ENCODE results near the gene NDUFS5.

NDUFS5 gene

DNA sequence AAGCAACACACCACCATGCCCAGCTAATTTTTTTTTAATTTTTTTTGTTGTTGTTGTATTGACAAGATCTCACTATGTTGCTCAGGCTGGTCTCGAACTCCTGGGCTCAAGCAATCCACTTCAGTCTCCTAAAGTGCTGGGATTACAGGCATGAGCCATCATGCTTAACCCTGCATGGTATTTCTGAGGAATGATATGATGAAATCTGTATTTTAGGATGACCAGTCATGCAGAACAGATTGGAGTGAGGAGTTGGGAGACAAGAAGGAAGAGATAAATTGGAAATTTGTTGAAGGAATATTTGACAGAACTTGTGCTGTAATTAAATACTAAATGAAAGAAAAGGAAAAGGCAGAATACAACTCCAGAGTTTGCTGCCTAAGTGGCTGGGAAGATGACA, 4.7 kb upstream of the NDUFS5 start:
- Histone ChIP-seq H3K27ac (ENCODE audit: low read length) (no peak overlapping the region), H3K36me3 (replicated peaks; ENCODE audit: insufficient read depth, low read length) (no peaks in the 10 kb centered on the region), H3K79me2 (ENCODE audit: low read length) (peaks cover 8% of the 10 kb centered on the region), H3K9ac (ENCODE audit: low read length) (no peak overlapping the region), H3K4me1 (ENCODE audit: low read length) (0 out of 2 replicates have a peak, but pooled peaks cover 3% of the 10 kb centered on the region), H2AFZ (ENCODE audit: low read length) (no peak overlapping the region), H3K4me2 (ENCODE audit: low read depth, low read length) (no peak overlapping the region), H3K27me3 (replicated peaks; ENCODE audit: insufficient read depth, low read length) (no peaks in the 10 kb centered on the region), H3K9me2 (replicated peaks; ENCODE audit: insufficient read depth, low read length) (no peaks in the 10 kb centered on the region), H4K20me1 (ENCODE audit: insufficient read depth, low read length) (no peaks in the 10 kb centered on the region), H3K9me3 (replicated peaks; ENCODE audit: insufficient read depth, low read length) (no peaks in the 10 kb centered on the region), H3K4me3 (ENCODE audit: low read length) (no peak overlapping the region), H3F3A (ENCODE audit: insufficient read depth, low read length) (peaks cover 2% of the 10 kb centered on the region; the same call in 1 of the 2 replicates)
- no peak for TF ChIP-seq EZH2 (optimal IDR thresholded peaks at IDR 0.05; ENCODE audit: low read depth, low read length)
- no peak for TF ChIP-seq EZH2phosphoT487 (IDR thresholded peaks at IDR 0.05; ENCODE audit: low read length)
- TF ChIP-seq, protein P1, sequence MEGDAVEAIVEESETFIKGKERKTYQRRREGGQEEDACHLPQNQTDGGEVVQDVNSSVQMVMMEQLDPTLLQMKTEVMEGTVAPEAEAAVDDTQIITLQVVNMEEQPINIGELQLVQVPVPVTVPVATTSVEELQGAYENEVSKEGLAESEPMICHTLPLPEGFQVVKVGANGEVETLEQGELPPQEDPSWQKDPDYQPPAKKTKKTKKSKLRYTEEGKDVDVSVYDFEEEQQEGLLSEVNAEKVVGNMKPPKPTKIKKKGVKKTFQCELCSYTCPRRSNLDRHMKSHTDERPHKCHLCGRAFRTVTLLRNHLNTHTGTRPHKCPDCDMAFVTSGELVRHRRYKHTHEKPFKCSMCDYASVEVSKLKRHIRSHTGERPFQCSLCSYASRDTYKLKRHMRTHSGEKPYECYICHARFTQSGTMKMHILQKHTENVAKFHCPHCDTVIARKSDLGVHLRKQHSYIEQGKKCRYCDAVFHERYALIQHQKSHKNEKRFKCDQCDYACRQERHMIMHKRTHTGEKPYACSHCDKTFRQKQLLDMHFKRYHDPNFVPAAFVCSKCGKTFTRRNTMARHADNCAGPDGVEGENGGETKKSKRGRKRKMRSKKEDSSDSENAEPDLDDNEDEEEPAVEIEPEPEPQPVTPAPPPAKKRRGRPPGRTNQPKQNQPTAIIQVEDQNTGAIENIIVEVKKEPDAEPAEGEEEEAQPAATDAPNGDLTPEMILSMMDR (IDR thresholded peaks at IDR 0.05; ENCODE audit: low read length): no peak
- no peak for DNase-seq

DNA sequence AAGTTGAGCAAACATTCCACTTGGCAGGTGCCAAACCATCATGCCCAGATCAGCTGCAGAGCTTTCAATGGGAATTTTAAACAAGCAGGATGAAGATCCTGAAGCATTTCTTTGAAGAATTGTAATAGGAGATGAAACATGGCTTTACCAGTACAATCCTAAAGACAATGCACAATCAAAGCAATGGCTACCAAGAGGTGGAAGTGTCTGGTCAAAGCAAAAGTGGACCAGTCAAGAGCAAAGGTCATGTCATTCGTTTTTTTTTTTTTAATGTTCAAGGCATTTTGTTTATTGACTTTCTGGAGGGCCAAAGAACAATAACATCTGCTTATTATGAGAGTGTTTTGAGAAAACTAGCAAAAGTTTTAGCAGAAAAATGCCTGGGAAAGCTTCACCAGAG, 3.0 kb upstream of the NDUFS5 start:
- no peak overlapping the region for H3K4me3 ChIP-seq (ENCODE audit: low read length)
- H3K9me3 ChIP-seq (replicated peaks; ENCODE audit: insufficient read depth, low read length): no peaks in the 10 kb centered on the region
- TF ChIP-seq EZH2 (optimal IDR thresholded peaks at IDR 0.05; ENCODE audit: low read depth, low read length) (no peak), EZH2phosphoT487 (IDR thresholded peaks at IDR 0.05; ENCODE audit: low read length) (no peak)
- TF ChIP-seq, protein P1 (IDR thresholded peaks at IDR 0.05; ENCODE audit: low read length): no peak
- H3F3A ChIP-seq (ENCODE audit: insufficient read depth, low read length): peaks cover 7% of the 10 kb centered on the region
- peaks cover 23% of the 10 kb centered on the region for H3K79me2 ChIP-seq (ENCODE audit: low read length)
- no peaks in the 10 kb centered on the region for H3K36me3 ChIP-seq (replicated peaks; ENCODE audit: insufficient read depth, low read length)
- no peak overlapping the region for H3K4me2 ChIP-seq (ENCODE audit: low read depth, low read length)
- DNase-seq: no peak
- H3K9ac ChIP-seq (ENCODE audit: low read length): no peak overlapping the region
- no peaks in the 10 kb centered on the region for H3K9me2 ChIP-seq (replicated peaks; ENCODE audit: insufficient read depth, low read length)
- no peak overlapping the region for H2AFZ ChIP-seq (ENCODE audit: low read length)
- no peak overlapping the region for H3K27ac ChIP-seq (ENCODE audit: low read length)
- no peaks in the 10 kb centered on the region for H3K27me3 ChIP-seq (replicated peaks; ENCODE audit: insufficient read depth, low read length)
- H3K4me1 ChIP-seq (ENCODE audit: low read length): 0 out of 2 replicates have a peak, but pooled peaks cover 3% of the 10 kb centered on the region
- no peaks in the 10 kb centered on the region for H4K20me1 ChIP-seq (ENCODE audit: insufficient read depth, low read length)

DNA sequence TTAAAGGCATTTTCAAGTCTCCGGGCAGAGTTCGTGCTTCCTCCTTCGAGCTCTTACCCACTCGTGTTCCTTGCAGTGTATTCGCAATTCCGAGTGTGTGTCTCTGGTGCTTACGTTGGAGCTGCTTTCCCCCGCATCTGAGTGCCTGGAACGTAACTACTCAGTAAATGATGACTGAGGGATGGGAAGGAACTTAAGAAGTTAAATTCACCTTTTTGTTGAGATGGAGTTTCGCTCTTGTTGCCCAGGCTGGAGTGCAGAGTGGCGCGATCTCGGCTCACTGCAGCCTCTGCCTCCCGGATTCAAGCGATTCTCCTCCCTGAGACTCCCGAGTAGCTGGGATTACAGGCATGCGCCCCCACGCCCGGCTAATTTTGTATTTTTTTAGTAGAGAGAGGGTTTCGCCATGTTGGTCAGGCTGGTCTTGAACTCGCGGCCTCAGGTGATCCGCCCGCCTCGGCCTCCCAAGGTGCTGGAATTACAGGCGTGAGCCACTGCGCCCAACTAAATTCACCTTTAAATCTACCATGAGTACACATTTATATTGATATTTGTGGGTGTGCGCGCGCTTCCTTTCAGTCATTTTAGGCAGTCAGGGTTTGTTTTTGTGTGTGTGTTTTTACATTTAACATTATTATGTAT, 837 bp downstream of the NDUFS5 start:
- H3K27ac ChIP-seq (ENCODE audit: low read length): peak overlapping the region; percentile 73; the same call in 1 of the 2 replicates
- H3K4me2 ChIP-seq (ENCODE audit: low read depth, low read length): peak overlapping the region; percentile 58
- H3K9me3 ChIP-seq (replicated peaks; ENCODE audit: insufficient read depth, low read length): no peaks in the 10 kb centered on the region
- TF ChIP-seq, protein P1 (IDR thresholded peaks at IDR 0.05; ENCODE audit: low read length): no peak
- TF ChIP-seq EZH2phosphoT487 (IDR thresholded peaks at IDR 0.05; ENCODE audit: low read length) (no peak), EZH2 (optimal IDR thresholded peaks at IDR 0.05; ENCODE audit: low read depth, low read length) (no peak)
- H3K9me2 ChIP-seq (replicated peaks; ENCODE audit: insufficient read depth, low read length): no peaks in the 10 kb centered on the region
- H2AFZ ChIP-seq (ENCODE audit: low read length): peak overlapping the region; percentile 97
- peaks cover 7% of the 10 kb centered on the region for H3F3A ChIP-seq (ENCODE audit: insufficient read depth, low read length)
- H4K20me1 ChIP-seq (ENCODE audit: insufficient read depth, low read length): no peaks in the 10 kb centered on the region
- H3K9ac ChIP-seq (ENCODE audit: low read length): peak overlapping the region; percentile 85
- H3K79me2 ChIP-seq (ENCODE audit: low read length): peaks cover 47% of the 10 kb centered on the region
- no peaks in the 10 kb centered on the region for H3K27me3 ChIP-seq (replicated peaks; ENCODE audit: insufficient read depth, low read length)
- DNase-seq: no peak
- H3K4me3 ChIP-seq (ENCODE audit: low read length): peak overlapping the region; percentile 97
- 0 out of 2 replicates have a peak, but pooled peaks cover 3% of the 10 kb centered on the region for H3K4me1 ChIP-seq (ENCODE audit: low read length)
- H3K36me3 ChIP-seq (replicated peaks; ENCODE audit: insufficient read depth, low read length): peaks cover 6% of the 10 kb centered on the region; the same call in 1 of the 2 replicates

Measured in MM.1S (cell line).